ENCODE data around the gene CUEDC2.
"Not testable (repeated sequence)": the region's sequence is repeated elsewhere in the genome, so short reads cannot be mapped to it uniquely, and the experiment has no call there.

Gene CUEDC2

GRCh38 chr10:102462512-102463054, 30.2 kb upstream of the CUEDC2 start:
- no peak for TF ChIP-seq ZNF274 (IDR thresholded peaks at IDR 0.05; ENCODE audit: low read depth, low read length)
- H3K4me3 ChIP-seq (ENCODE audit: low read length), result no peak overlapping the region

- peak overlapping the region; percentile 69 for H3K4me3 ChIP-seq (ENCODE audit: low read length)
- TF ChIP-seq ZNF274 (IDR thresholded peaks at IDR 0.05; ENCODE audit: low read depth, low read length), result no peak
Measured at GRCh38 chr10:102461187-102462054, 29.0 kb upstream of the CUEDC2 start.

- TF ChIP-seq ZNF274 (IDR thresholded peaks at IDR 0.05; ENCODE audit: low read depth, low read length), result no peak
- H3K4me3 ChIP-seq (ENCODE audit: low read length), result no peak overlapping the region; the same call in 1 of the 2 replicates
Measured at GRCh38 chr10:102460836-102461186, 28.4 kb upstream of the CUEDC2 start.

DNA sequence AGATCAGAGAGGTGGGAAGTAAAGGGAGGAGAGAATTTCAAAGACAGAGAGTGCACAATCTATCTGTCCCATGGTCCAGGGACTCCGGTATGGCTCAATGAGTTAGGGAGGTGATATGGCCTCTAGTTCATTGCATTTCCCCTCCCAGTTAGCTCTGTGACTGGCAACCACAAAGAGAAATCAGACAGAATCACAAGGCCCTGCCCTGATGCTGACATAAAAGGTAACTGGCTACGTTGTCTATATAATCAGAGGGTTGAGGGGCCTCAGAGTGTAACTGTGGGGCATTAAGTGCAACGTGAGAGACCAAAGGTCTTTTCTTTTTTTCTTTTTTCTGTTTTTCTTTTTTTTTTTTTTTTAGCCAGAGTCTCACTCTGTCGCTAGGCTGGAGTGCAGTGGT, 26.3 kb upstream of the CUEDC2 start:
- no peak for TF ChIP-seq ZNF274 (IDR thresholded peaks at IDR 0.05; ENCODE audit: low read depth, low read length)
- H3K4me3 ChIP-seq (ENCODE audit: low read length), result no peak overlapping the region

GRCh38 chr10:102457591-102458150, 25.3 kb upstream of the CUEDC2 start:
- TF ChIP-seq ZNF274 (IDR thresholded peaks at IDR 0.05; ENCODE audit: low read depth, low read length), result no peak
- H3K4me3 ChIP-seq (ENCODE audit: low read length), result no peak overlapping the region

DNA sequence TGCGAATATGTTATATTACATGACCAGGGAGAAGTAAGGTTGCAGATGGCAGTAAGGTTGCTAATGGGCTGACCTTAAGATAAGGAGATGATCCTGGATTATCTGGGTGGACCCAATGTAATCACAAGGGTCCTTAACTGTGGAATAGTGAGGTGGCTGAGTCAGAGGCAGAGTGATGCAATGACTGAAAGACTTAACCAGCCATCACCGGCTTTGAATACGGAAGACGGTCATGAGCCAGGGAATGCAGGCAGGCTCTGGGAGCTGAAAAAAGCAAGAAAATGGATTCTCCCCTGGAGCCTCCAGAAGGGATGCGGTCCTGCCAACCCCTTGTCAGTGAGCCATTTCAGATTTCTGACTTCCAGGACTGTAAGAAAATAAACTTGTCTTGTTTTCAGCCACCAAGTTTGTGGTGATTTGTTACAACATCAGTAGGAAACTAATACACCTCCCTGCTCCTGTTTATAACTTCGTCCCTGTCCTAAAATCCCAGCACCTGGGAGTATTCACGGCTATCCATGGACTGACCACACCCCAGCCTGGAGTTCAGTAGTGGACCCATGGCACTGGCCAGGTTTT, 23.6 kb upstream of the CUEDC2 start:
- TF ChIP-seq ZNF274 (IDR thresholded peaks at IDR 0.05; ENCODE audit: low read depth, low read length), result no peak
- H3K4me3 ChIP-seq (ENCODE audit: low read length), result no peak overlapping the region

DNA sequence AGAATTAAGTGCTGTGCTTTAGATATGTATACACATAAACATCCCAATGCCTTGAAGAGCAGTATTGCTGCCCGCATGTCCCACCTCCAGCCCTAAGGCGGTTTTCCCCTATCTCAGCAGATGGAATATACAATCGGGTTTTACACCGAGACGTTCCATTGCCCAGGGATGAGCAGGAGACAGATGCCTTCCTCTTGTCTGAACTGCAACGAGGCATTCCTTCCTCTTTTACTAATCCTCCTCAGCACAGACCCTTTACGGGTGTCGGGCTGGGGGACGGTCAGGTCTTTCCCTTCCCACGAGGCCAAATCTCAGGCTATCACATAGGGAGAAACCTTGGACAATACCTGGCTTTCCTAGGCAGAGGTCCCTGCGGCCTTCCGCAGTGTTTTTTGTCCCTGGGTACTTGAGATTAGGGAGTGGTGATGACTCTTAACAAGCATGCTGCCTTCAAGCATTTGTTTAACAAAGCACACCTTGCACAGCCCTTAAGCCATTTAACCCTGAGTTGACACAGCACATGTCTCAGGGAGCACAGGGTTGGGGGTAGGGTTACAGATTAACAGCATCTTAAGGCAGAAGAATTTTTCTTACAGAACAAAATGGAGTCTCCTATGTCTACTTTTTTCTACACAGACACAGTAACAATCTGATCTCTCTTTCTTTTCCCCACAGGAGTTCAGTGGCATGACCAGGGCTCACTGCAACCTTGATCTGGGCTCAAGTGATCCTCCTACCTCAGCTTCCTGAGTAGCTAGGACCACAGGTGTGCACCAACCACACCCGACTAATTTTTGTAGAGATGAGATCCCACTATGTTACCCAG, 22.5 kb upstream of the CUEDC2 start:
- H3K4me3 ChIP-seq (ENCODE audit: low read length), result not testable (repeated sequence)

- no peak overlapping the region for H3K4me3 ChIP-seq (ENCODE audit: low read length)
- no peak for TF ChIP-seq ZNF274 (IDR thresholded peaks at IDR 0.05; ENCODE audit: low read depth, low read length)
Measured at GRCh38 chr10:102453502-102453901, 21.1 kb upstream of the CUEDC2 start.

- H3K4me3 ChIP-seq (ENCODE audit: low read length), result no peak overlapping the region
- no peak for TF ChIP-seq ZNF274 (IDR thresholded peaks at IDR 0.05; ENCODE audit: low read depth, low read length)
Measured at GRCh38 chr10:102452672-102453340, 20.4 kb upstream of the CUEDC2 start.

- H3K4me3 ChIP-seq (ENCODE audit: low read length), result peak within 1 kb of the TSS; percentile 91
Measured at GRCh38 chr10:102451105-102451969, 19.0 kb upstream of the CUEDC2 start, which contains the start of gene C10orf95. C10orf95 (minus strand) TSS chr10:102451543; CDS start chr10:102451093, 450 bp downstream.

DNA sequence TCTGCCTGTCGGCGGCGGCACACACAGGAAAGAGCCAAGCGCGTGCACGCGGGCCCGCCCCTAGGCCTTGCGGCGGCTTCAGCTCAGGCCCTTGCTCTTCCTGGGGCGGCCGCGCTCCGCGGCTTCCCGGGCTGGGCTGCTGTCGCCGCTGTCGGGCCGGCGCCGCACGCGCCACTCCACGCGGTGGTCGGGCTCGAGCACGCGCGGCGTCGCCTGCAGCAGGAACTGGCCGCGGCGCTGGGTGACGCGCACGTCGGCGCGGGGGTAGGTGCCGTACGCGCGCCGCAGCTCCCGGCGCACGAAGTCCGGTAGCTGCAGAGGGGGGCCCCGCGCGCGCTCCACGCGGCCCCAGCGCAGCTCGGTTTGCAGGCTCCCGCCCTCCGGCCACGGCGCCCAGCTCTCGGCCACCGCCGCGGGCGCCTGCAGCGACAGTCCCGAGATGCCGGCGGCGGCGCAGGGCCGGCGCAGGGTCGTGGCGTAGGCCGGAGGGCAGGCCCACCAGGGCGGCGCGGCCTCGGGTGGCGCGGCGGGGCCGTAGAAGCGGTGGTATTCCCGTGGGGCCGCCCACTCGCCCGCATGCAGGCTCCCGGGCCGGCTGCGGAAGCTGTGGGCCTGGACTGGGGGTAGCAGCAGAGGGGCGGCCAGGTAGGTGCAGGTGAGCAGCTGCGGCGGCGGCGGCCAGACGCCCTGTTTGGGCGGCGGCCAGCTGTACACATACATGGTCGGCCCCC, 18.2 kb upstream of the CUEDC2 start:
- H3K4me3 ChIP-seq (ENCODE audit: low read length), result peak overlapping the region; percentile 91
- TF ChIP-seq ZNF274 (IDR thresholded peaks at IDR 0.05; ENCODE audit: low read depth, low read length), result no peak

More at GRCh38 chr10:102451105-102451969, 19.0 kb upstream of the CUEDC2 start, which contains the start of gene C10orf95:
- no peak for TF ChIP-seq ZNF274 (IDR thresholded peaks at IDR 0.05; ENCODE audit: low read depth, low read length)

DNA sequence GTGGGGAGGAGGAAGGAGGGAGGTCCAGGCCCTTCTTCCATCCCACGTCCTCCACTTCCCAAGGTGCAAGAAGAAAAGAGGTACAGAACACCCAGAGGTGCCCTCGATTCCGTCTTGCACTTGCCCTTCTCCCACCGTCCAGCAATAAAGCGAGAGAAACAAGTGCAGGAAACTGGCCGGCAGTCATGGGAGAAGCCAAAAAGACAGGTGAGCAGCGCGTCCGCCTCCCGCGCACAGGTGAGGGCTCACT, 17.7 kb upstream of the CUEDC2 start:
- no peak for TF ChIP-seq ZNF274 (IDR thresholded peaks at IDR 0.05; ENCODE audit: low read depth, low read length)
- H3K4me3 ChIP-seq (ENCODE audit: low read length), result peak overlapping the region; percentile 91
